GM12872 (cell line): Measurements from ENCODE around the gene LMNTD1.

ENCODE experiments used
- TF ChIP-seq, protein P1 (sequence below): IDR thresholded peaks from 3 replicates; pipeline ENCODE4 v1.5.1; 2011; ENCODE audit warnings: low read depth, mild to moderate bottlenecking, low read length, moderate library complexity; ENCODE audit not compliant: insufficient read depth

Gene LMNTD1, protein sequence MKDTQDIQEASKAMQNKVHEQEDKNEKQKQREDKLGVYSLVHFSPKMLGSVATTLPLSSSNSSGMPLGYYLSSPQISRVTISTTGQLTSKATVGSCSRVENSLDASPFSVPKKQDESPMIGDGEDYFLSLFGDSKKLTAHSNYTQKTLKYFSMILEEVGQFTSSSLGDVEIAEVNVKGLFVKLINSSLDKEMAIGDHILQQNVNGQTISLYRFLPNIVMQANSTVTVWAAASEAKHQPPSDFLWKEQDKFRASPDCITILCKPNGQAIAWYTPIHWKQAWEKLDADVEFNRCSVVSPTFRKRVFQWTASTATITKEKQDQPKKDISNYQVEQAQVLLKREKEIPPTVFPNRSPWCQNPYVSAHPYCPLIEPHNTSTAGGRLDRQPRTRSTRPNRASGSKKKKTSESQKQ

DNA sequence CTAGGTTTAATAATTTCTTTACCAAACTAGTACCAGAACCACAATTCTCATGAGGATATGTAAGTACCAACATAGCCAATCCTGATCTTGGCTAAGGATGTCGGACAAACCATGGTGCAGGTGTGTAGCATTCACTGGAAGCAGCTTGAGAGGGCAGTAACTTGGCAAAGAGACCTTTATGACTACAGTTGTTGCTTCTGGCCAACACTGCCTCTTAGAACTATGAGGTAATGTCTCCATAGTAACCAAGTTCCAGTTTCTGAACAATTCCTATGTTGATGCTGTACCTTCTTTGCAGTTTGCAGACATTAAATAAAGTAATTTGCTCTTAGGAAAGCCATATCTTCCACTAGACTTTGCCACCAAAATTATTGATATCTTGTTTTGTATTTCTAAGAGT lies at the start of gene LMNTD1:
Gene LMNTD1 (minus strand): TSS at position 186 of the 400 bp plus-strand sequence. CDS start 324 bp downstream, outside the sequence.
- TF ChIP-seq, protein P1, sequence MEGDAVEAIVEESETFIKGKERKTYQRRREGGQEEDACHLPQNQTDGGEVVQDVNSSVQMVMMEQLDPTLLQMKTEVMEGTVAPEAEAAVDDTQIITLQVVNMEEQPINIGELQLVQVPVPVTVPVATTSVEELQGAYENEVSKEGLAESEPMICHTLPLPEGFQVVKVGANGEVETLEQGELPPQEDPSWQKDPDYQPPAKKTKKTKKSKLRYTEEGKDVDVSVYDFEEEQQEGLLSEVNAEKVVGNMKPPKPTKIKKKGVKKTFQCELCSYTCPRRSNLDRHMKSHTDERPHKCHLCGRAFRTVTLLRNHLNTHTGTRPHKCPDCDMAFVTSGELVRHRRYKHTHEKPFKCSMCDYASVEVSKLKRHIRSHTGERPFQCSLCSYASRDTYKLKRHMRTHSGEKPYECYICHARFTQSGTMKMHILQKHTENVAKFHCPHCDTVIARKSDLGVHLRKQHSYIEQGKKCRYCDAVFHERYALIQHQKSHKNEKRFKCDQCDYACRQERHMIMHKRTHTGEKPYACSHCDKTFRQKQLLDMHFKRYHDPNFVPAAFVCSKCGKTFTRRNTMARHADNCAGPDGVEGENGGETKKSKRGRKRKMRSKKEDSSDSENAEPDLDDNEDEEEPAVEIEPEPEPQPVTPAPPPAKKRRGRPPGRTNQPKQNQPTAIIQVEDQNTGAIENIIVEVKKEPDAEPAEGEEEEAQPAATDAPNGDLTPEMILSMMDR: no peak

DNA sequence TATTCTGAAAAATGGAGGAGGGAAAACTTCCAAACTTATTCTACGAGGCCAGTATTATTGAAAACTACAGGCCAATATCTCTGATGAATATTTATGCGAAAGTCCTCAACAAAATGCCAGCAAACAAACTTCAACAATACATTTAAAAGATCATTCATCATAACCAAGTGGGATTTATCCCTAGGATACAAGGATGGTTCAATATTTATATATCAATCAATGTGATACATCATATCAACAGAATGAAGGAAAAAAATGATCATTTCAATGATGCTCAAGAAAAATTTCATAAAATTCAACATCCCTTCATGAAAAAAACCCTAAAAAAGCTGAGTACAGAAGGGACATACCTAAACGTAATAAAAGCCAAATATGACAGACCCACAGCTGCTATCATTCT lies 45.9 kb upstream of the LMNTD1 start:
- TF ChIP-seq, protein P1: no peak

DNA sequence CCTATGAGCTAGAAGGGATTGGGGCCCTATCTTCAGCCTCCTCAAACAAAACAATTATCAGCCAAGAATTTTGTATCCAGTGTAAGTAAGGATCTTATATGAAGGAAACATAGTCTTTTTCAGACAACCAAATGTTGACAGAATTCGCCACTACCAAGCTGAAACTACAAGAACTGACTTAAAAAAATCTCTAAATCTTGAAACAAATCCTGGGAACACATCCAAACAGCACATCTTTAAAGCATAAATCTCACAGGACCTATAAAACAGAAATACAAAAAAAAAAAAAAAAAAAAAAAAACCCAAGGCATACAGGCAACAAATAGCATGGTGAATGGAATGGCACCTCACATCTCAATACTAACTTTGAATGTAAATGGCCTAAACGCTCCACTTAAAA lies 41.3 kb upstream of the LMNTD1 start:
- TF ChIP-seq, protein P1: no peak

DNA sequence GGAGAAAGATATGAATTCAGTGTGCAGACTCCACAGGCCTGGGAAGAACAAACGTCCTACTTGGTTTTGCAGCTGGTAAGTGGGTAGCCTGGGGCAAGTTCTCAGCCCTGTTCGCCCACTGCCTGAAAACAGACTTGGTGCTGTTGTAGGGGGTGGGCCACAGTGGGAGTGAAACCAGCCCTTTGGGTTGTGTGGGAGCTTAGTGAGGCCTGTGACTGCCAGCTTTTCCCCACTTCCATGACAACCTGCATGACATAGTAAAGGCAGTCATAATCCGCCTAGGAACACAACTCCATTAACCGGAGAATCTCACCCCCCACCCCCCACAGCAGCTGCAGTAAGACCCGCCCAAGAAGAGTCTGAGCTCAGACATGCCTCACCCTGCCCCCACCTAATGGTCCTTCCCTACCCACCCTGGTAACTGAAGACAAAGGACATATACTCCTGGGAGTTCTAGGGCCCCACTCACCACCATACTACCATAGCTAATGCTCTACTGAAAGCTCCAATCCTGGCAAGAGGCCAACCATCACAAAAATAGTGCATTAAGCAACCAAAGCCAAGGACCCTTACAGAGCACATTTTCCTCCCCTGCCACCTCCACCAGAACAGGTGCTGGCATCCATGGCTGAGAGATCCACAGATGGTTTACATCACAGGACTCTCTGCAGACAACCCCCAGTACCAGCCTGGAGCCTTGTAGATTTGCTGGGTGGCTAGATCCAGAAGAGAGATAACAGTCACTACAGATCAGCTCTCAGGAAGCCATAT lies 39.8 kb upstream of the LMNTD1 start:
- TF ChIP-seq, protein P1: no peak

DNA sequence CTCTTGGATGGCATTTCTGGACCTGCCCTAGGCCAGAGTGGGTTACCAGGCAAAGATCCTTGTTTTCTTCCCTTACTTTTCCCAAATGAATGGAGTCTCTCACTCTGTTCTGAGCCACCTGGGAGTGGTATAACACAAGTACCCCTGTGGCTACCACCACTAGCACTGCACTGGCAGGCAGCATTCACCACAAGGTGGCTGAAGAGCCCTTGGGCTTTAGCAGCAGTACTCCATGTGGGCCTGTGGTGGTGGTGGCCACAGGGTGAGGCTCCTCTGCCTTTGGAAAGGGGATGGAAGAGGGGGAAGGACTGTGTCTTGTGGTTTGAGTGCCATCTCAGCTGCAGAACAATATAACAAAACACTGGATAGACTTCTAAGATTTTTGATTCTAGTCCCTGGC lies 38.1 kb upstream of the LMNTD1 start:
- TF ChIP-seq, protein P1: no peak

DNA sequence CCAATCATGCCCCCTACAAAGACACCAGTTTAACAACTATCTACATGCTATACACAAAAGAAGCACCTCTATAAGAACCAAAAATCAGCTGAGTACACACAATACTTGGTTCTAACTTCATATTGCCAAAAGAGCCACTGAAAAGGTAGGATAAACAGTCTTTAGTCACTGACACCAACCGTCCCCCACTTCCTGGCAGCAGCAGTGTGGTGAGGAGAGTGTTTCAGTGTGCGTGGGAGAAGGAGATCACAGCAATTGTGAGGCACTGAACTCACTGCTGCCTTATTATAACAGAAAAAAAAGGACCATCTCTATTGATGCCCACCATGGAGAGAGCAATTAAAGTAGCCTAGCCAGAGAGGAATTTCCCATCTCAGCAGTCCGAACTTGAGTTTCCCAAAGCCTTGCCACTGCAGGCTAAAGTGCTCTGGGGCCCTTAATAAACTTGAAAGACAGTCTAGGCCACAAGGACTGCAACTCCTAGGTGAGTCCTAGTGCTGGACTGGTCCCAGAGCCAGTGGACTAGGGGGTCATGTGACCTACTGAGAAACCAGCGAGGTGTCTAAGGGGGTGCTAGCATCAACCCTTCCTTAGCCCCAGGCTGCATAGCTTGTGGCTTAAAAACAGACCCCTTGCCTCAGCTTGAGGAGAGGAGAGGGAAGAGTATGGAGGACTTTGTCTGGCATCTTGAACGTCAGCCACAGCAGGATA lies 37.1 kb upstream of the LMNTD1 start:
- TF ChIP-seq, protein P1: no peak

DNA sequence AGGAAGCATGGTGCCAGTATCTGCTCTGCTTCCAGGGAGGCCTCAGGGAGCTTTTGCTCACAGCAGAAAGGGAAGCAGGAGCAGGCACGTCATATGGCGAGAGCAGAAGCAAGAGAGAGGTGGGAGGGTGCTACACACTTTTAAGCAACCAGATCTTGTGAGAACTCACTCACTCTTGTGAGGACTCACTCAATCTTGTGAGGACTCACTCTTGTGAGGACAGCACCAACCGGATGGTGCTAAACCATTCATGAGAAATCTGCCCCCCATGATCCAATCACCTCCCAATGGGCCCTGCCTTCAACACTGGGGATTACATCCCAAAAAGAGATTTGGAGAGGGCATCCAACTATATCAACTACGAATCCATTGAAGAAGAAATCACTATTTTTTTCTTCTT lies 34.3 kb upstream of the LMNTD1 start:
- TF ChIP-seq, protein P1: no peak
